ENCODE results near the gene EIF4A3. TPM values are rescaled to one million over a fixed set of nuclear protein-coding genes. Genes with fewer than 3 reads are reported as not detected.
A peak's percentile ranks its signal among the peaks of the same experiment; 100 is the strongest.

The EIF4A3 gene
- polyA plus RNA-seq, 5 donors, result 73.6 to 95.6 (median 82.0) TPM

DNA sequence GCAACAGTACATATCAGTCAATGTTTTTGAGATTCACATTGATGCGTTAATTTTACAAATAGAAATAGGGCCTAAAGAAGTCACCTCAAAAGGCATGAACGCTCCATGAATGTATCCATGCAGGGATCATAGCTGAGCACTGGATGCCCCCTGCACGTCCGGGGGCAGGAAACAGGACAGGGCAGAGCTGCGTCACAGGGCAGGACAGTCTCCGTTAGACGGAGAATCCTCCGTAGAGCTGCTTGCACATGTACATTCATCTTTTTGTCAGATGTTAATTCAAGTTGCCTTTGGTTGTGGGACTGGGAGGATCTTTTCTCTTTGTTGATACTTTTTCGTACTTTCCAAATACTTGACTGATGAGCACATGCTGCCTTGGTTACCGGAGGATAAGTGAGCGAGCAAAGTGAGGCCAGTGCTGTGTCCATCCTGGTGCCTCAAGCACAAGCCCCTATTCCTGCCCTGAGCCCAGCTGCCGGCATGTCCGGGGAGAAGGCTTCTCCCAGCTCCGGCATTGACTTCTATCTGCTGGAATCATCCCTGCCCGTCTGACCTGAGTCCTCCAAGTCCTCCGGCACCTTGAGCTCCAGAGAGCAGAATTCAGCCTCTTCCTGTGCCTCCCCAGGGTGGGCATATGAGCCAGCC is 30.5 kb downstream of the EIF4A3 start:
- no peak for DNase-seq

DNA sequence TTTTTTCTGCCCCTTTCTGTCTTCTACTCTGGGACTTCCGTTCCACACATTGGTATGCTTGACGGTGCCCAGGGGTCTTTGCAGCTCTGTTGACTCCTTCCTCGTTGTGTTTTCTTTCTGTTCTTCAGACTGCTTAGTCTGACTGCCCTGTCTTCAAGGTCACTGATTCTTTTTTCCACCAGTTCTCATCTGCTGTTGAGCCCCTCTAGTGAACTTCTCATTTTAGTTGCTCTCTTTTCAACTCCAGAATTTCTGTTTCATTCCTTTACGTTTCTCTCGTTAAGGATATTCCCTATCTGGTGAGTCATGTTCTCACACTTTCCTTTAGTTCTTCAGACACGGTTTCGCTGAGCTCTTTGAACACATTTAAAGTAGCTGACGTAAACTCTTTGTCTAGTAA is 31.8 kb downstream of the EIF4A3 start:
- no peak for DNase-seq

GRCh38 chr17:80114758-80115157 is 32.2 kb downstream of the EIF4A3 start:
- no peak for DNase-seq

GRCh38 chr17:80113033-80113484 is 33.9 kb downstream of the EIF4A3 start:
- DNase-seq, result no peak

DNA sequence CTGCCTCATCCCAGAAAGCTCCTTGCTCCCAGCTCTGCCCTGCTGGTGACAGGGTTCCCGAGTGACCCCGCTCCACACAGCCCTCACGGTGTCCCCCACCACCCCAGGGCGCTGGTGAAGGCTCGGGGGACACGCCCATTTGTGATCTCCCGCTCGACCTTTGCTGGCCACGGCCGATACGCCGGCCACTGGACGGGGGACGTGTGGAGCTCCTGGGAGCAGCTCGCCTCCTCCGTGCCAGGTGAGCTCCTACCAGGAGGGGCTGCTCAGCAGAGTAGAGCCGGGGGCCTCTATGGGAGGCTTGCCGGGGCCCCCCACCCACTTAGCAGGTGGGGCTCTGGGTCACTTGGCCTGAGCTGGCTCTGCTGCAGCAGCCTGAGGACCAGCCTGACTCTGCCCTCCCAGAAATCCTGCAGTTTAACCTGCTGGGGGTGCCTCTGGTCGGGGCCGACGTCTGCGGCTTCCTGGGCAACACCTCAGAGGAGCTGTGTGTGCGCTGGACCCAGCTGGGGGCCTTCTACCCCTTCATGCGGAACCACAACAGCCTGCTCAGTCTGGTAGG is 34.4 kb downstream of the EIF4A3 start:
- no peak for DNase-seq

DNA sequence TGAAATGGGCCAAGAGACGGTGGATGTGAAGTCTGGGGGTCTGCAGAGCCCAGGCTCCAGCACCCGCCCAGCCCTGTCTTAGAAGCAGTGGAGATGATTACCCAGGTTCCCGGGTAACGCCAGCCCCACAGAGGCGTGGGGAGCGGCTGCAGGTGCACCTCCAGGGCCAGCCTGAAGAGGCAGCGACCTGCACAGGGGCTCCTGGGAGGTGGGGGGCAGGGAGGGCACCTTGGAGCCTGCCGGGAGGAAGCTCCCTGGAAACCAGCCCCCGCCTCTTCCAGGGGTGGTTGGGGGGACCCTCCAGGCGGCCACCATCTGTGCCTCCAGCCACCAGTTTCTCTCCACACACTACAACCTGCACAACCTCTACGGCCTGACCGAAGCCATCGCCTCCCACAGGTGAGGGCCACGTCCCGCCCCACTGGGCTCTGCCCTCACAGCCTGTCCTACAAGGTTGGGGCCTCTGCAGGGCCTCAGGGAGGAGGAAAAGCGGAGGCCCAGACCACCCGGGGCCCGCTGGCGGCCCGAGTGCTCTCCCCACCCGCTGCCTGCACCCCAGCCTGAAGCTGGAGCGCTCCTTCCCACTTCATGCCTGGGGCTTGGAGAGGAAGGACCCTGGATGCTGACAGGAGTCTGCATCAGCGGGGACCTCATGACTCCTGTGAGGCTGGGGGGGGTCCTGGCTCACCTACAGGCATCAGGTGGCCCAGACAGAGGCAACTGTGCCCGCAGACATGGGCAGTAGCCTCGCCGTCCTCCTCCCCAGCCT is 35.0 kb downstream of the EIF4A3 start:
- DNase-seq, result no peak

DNA sequence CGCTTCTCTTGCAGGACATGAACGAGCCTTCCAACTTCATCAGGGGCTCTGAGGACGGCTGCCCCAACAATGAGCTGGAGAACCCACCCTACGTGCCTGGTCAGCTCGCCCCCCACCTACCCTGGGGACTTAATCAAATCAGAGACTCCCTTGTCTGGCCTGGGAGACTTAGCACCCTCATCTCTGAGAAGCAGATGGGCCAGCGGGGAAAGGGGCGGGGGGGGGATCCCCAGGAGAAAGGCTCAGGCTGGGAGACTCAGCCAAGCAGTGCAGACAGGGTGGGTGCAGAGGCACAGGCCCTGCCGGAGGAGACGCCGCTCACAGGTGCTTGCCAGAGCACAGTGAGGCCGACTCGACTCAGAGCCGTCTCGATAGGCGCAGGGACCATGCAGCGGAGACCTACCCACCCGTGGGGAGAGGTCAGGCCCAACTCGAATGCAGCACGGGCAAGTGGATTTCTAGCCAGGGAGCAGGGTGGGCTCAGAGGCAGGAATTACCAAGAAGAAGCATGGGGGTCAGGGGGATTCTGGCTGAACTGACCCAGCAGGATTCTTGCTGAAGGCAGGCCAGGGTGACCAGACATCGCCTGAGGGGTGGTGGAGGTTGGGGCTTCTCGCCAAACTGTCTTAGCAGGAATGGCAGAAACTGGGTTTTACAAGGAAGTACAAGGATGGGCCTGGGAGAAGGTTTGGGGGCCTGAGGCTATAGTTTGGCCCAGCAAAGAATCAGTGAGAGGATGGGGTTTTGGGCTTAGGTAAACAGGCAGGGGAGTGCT is 35.8 kb downstream of the EIF4A3 start:
- DNase-seq, result no peak

GRCh38 chr17:80110447-80110812 is 36.5 kb downstream of the EIF4A3 start:
- DNase-seq, result no peak

DNA sequence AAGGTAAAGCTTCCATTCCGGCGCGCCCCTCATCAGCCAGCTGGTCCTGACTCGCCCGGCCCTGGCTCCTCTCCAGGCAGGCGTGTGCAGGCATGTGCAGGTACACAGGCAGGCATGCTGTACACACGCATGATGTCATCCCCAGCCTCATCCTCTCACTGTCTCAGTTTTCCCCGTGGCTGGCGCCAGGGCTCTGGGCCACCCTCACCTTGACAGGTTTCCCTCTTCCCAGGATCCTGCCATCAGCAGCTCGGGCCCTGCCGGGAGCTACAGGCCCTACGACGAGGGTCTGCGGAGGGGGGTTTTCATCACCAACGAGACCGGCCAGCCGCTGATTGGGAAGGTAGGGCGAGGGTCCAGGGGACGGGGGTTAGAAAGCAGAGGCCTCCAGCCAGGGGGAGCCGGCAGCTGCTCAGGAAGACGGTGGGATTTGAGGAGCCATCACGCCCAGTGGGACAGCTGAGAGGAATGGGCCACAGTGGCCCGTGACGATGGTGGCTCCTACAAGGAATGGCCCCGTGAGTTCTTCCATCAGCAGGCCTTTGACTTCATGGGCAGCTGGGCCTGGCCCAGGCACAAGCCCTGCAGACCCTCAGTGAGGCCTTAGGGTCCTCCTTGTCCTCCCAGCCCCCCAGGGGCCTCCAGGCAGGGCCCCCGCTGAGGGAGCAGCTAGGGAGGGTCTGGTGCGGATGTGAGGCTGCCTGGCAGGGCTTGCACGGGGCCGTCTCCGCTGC is 37.0 kb downstream of the EIF4A3 start:
- DNase-seq, result no peak

GRCh38 chr17:80109066-80109660 is 37.8 kb downstream of the EIF4A3 start:
- no peak for DNase-seq

DNA sequence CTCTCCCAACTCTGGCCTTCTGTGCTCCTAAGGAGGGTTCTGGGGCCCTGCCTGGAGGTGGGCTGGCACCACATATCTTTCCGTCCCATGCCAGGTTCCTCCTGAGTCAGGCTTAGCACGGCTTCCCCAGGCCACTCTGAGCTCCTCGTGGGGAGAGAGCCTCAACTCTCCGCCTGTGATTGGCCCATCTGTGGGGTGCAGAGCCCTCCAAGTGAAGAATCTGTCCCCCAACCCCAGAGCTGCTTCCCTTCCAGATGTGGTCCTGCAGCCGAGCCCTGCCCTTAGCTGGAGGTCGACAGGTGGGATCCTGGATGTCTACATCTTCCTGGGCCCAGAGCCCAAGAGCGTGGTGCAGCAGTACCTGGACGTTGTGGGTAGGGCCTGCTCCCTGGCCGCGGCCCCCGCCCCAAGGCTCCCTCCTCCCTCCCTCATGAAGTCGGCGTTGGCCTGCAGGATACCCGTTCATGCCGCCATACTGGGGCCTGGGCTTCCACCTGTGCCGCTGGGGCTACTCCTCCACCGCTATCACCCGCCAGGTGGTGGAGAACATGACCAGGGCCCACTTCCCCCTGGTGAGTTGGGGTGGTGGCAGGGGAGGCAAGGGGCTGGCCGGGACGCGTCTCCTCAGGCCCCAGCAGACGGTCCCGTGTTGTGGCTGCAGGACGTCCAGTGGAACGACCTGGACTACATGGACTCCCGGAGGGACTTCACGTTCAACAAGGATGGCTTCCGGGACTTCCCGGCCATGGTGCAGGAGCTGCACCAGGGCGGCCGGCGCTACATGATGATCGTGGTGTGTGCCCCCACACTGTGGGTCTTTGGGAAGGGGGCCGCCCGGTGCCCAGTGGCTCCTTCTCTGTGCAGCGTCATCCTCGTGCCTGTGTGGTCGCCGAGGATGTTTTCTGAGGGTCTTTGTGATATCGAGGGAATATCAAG is 38.6 kb downstream of the EIF4A3 start:
- no peak for DNase-seq

GRCh38 chr17:80107231-80108021 is 39.5 kb downstream of the EIF4A3 start:
- no peak for DNase-seq

GRCh38 chr17:80106751-80107150 is 40.2 kb downstream of the EIF4A3 start:
- DNase-seq, result no peak

GRCh38 chr17:80106176-80106575 is 40.8 kb downstream of the EIF4A3 start:
- DNase-seq, result no peak

DNA sequence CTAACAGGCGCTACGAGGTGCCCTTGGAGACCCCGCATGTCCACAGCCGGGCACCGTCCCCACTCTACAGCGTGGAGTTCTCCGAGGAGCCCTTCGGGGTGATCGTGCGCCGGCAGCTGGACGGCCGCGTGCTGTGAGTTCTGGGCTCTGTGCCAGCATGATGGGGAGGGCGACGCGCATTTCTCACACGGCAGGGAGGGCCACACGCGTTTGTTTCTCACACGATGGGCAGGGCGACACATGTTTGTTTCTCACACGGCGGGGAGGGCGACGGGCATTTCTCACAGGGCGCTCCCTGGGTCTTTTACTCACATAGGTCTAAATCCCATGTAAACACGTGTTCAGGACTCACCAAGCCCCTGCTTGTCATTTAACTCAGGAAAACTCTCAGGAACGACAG is 41.2 kb downstream of the EIF4A3 start:
- DNase-seq, result peak in 1 of 2 donors; percentile 59

- no peak for DNase-seq
Observed at GRCh38 chr17:80104956-80105375, 42.0 kb downstream of the EIF4A3 start.

DNA sequence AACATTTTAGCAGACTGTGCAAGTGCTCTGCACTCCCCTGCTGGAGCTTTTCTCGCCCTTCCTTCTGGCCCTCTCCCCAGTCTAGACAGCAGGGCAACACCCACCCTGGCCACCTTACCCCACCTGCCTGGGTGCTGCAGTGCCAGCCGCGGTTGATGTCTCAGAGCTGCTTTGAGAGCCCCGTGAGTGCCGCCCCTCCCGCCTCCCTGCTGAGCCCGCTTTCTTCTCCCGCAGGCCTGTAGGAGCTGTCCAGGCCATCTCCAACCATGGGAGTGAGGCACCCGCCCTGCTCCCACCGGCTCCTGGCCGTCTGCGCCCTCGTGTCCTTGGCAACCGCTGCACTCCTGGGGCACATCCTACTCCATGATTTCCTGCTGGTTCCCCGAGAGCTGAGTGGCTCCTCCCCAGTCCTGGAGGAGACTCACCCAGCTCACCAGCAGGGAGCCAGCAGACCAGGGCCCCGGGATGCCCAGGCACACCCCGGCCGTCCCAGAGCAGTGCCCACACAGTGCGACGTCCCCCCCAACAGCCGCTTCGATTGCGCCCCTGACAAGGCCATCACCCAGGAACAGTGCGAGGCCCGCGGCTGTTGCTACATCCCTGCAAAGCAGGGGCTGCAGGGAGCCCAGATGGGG is 42.5 kb downstream of the EIF4A3 start:
- DNase-seq, result peak in 1 of 2 donors; percentile 31

GRCh38 chr17:80103449-80104085 is 43.4 kb downstream of the EIF4A3 start:
- DNase-seq, result no peak
